Lung (tissue), 12 donors: ENCODE results near the gene ADGRD1. TPM values are rescaled to one million over a fixed set of nuclear protein-coding genes. Genes with fewer than 3 reads are reported as not detected.

Source experiments
- ATAC-seq: fragments of 200-7000 bp; cut with Tn5 transposase; one replicate; pipeline ENCODE4 v1.9.1; 2020; ENCODE audit warnings: moderate number of reproducible peaks; ENCODE audit not compliant: insufficient read depth, low FRiP score
- DNase-seq, 3 donors: peaks; one replicate each; pipeline ENCODE4 v3.0.0-alpha.2; 2013 to 2017
- H3K27ac ChIP-seq, 2 donors: one replicate each; pipeline ENCODE4 v1.5.1; 2013; ENCODE audit warnings: mild to moderate bottlenecking in 2 of 2, moderate library complexity in 2 of 2, control low read depth in 1 of 2, inconsistent platforms in 1 of 2, low read depth in 1 of 2, low read length in 1 of 2
- H3K27me3 ChIP-seq, 3 donors: one replicate each; pipeline ENCODE4 v1.5.1; 2013; ENCODE audit warnings: low read length in 2 of 3; ENCODE audit not compliant: control insufficient read depth in 3 of 3, insufficient read depth in 3 of 3
- H3K36me3 ChIP-seq, 4 donors: one replicate each; pipeline ENCODE4 v1.5.1; 2013; ENCODE audit warnings: low read length in 4 of 4, mild to moderate bottlenecking in 1 of 4, moderate library complexity in 1 of 4; ENCODE audit not compliant: control insufficient read depth in 4 of 4, insufficient read depth in 4 of 4
- H3K4me1 ChIP-seq, 5 donors: one replicate each; pipeline ENCODE4 v1.5.1; 2013; ENCODE audit warnings: low read length in 5 of 5, mild to moderate bottlenecking in 2 of 5, moderate library complexity in 1 of 5; ENCODE audit not compliant: control insufficient read depth in 5 of 5, insufficient read depth in 5 of 5
- H3K4me3 ChIP-seq: one replicate; pipeline ENCODE4 v1.5.1; 2013; ENCODE audit warnings: mild to moderate bottlenecking, control low read depth, moderate library complexity
- H3K9ac ChIP-seq, 2 donors: one replicate each; pipeline ENCODE4 v1.5.1; 2013; ENCODE audit warnings: low read length in 2 of 2, control low read depth in 1 of 2; ENCODE audit not compliant: insufficient read depth in 1 of 2
- H3K9me3 ChIP-seq, 4 donors: one replicate each; pipeline ENCODE4 v1.5.1; 2013; ENCODE audit warnings: low read length in 3 of 4, mild to moderate bottlenecking in 1 of 4, moderate library complexity in 1 of 4; ENCODE audit not compliant: control insufficient read depth in 4 of 4, insufficient read depth in 3 of 4
- WGBS, 2 donors: extraction: QIAGEN DNeasy Blood & Tissue Kit; methylation state at CpG; one replicate each; pipeline ENCODE4 v1.1.7; 2013; 5-methylcytosine and 5-hydroxymethylcytosine counted together
- polyA plus RNA-seq, 2 donors: library from polyadenylated mRNA; stranded (reverse); fragments of 200-250 nt; gene quantifications; one replicate each; pipeline ENCODE4 v1.2.1, GENCODE V29; 2013
- total RNA-seq, 2 donors: library from RNA; depleted of rRNA in 1 of 2; stranded (reverse); fragments of >200 nt in 1 of 2; gene quantifications; one replicate each; pipeline ENCODE4 v1.2.1, GENCODE V29; 2014 to 2021
- TF ChIP-seq, protein P1 (sequence below): IDR thresholded peaks from 2 replicates; pipeline ENCODE4 v1.5.1; 2012; ENCODE audit warnings: mild to moderate bottlenecking; ENCODE audit errors: control extremely low read depth, extremely low read depth
- donor health status: control.
- donor health status: control.
- donor health status: Bipolar disorder and iron deficiency.
- donor health status: healthy.
- donor health status: DM: yes; HTN: yes; CAD: no.

ADGRD1 gene
- total and polyA plus RNA-seq, 4 donors = 23.5 to 85.6 (median 46.7) TPM

DNA sequence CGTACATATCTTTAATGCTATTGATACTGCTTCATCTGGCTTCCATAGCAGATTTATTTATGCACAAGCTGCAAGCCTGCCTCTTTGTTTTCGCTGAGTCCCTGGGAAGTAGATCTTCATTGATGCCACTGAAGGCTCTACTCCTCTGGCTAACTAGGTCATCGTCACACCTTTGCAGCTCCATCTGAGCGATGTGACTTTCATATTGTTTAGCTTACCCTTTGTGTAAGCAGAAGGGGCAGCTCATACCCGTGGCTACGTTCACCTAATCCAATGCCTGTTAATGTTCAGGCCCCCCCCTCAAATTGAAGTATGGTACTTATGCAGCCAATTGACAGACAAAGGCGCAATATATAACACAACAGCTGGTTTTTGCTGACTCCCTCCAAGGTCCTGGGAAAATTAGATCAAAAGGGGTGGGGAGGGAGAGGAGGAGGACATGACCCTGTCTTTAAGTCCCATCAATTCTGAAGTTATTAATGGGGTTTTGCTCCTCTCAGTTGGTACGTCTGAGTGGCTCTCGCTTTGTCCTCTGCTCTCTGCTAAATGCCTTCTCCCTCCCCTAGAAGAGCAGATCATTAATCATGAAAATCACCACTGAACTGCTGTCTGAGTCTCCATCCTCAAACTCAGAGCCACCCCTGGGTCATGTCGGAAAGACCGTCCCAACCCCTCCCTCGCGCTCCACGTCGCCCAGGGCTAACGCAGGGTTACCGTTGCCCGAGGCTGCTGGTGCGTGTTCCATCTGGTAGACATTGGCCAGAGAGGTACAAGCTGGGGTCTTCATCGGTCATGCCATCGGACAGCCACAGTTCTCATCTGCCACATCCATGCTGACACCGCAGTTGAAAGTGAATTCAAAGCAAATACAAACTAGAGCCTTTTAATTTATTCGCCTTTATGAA lies 128.8 kb downstream of the ADGRD1 start:
- Histone ChIP-seq H3K4me1 (peaks cover 0 to 6% (median 0%) of the 10 kb centered on the region in 5 donors), H3K9ac (no peak overlapping the region), H3K36me3 (peaks cover 0 to 16% (median 0%) of the 10 kb centered on the region in 4 donors), H3K27me3 (no peaks in the 10 kb centered on the region), H3K4me3 (no peak overlapping the region), H3K27ac (no peak overlapping the region), H3K9me3 (no peaks in the 10 kb centered on the region)
- no peak for DNase-seq
- ATAC-seq = no peak
- TF ChIP-seq, protein P1, sequence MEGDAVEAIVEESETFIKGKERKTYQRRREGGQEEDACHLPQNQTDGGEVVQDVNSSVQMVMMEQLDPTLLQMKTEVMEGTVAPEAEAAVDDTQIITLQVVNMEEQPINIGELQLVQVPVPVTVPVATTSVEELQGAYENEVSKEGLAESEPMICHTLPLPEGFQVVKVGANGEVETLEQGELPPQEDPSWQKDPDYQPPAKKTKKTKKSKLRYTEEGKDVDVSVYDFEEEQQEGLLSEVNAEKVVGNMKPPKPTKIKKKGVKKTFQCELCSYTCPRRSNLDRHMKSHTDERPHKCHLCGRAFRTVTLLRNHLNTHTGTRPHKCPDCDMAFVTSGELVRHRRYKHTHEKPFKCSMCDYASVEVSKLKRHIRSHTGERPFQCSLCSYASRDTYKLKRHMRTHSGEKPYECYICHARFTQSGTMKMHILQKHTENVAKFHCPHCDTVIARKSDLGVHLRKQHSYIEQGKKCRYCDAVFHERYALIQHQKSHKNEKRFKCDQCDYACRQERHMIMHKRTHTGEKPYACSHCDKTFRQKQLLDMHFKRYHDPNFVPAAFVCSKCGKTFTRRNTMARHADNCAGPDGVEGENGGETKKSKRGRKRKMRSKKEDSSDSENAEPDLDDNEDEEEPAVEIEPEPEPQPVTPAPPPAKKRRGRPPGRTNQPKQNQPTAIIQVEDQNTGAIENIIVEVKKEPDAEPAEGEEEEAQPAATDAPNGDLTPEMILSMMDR = no peak
- 83 to 94% methylated on average over 23 of the region's 23 CpGs for WGBS, 2 donors

DNA sequence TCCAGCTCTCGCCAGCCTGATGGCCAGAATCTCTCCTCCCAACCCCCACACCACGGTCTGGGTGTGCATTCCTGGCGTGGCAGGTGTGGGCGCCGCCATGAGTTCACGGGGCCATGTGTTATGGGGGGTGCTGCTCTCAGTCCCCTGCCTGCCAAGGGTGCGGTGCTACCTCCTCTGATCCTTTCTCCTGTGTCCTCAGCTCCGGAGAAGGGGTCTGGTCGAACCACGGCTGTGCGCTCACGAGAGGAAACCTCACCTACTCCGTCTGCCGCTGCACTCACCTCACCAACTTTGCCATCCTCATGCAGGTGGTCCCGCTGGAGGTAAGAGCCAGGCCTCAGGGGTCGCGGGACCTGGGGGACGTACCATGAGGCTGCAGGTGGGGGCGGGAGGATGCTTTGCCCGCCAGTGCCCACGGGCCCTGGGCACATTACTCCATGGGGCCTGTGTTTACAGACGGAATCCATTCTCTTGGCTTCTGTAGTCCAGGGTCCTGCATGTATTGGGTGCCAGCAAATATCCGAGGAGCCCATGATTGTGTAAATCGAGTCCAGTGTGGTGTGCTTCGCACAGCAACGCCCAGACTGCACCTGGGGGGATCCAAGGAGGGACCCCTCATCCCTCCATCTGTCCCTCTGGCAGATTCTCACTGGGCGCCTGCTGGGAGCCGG lies 130.8 kb downstream of the ADGRD1 start:
- no peak overlapping the region for H3K27ac ChIP-seq
- TF ChIP-seq, protein P1 = no peak
- no peaks in the 10 kb centered on the region for H3K9me3 ChIP-seq
- DNase-seq = peak in 1 of 3 donors; percentile 7
- peaks cover 0 to 5% (median 0%) of the 10 kb centered on the region in 5 donors for H3K4me1 ChIP-seq
- 90 to 94% methylated on average over 28 of the region's 28 CpGs for WGBS, 2 donors
- no peaks in the 10 kb centered on the region for H3K27me3 ChIP-seq
- no peak for ATAC-seq
- peaks cover 0 to 18% (median 0%) of the 10 kb centered on the region in 4 donors for H3K36me3 ChIP-seq
- H3K9ac ChIP-seq = no peak overlapping the region
- no peak overlapping the region for H3K4me3 ChIP-seq

DNA sequence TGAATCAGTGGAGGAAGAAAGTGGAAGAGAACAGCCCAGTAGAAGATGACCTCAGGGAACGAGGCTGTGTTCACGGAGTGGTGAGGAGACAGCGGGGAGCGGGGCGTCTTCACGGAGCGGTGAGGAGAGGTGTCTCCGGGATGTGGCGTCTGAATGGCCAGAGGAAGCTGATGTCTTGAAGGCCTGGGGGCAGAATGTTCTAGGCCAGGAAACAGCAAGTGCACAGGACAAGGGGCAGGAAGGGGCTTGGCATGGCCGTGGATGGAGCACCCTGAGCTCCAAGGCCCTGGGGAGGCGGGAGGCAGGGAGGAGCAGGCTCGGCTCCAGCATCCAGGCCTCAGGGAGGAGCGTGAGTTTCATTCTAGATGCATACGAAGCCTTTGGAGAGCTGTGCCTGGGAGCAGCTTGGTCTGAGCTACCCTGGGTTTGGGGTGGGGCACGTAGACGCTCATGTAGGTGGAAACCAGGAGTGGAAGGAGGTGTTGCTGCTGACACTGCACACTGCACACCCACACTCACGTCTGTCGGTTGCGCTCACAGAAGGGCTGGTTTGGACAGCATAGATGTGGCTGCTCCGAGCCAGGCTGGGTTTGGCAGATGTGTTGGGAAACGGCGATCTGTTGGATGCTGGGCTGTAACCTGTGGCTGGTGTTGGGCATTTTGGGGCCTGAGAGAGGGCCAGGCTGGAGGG lies 131.6 kb downstream of the ADGRD1 start:
- Histone ChIP-seq H3K4me3 (no peak overlapping the region), H3K27ac (no peak overlapping the region), H3K4me1 (peaks cover 0 to 5% (median 0%) of the 10 kb centered on the region in 5 donors), H3K9ac (no peak overlapping the region), H3K9me3 (no peaks in the 10 kb centered on the region), H3K27me3 (no peaks in the 10 kb centered on the region), H3K36me3 (peaks cover 0 to 18% (median 0%) of the 10 kb centered on the region in 4 donors)
- TF ChIP-seq, protein P1 = no peak
- 82% methylated on average over 20 to 22 of the region's 22 CpGs for WGBS, 2 donors
- no peak for ATAC-seq
- no peak for DNase-seq
